Upper lobe of left lung (tissue), 6 donors: ENCODE data around the gene TFB1M. TPM values are rescaled to one million over a fixed set of nuclear protein-coding genes. Genes with fewer than 3 reads are reported as not detected.

Experiments used
- ATAC-seq, 2 donors: fragments of 200-7000 bp; cut with Tn5 transposase; one replicate each; pipeline ENCODE4 v1.9.1; 2022; ENCODE audit warnings: mild to moderate bottlenecking in 2 of 2, moderate library complexity in 2 of 2; ENCODE audit not compliant: low FRiP score in 2 of 2
- DNase-seq, 2 donors: peaks; one replicate each; pipeline ENCODE4 v3.0.0-alpha.2; 2019 to 2020
- H3K27ac ChIP-seq, 4 donors: fragments of 200-600 bp; sonication (generic); one replicate each; pipeline ENCODE4 v1.5.1; 2016 to 2019
- H3K27me3 ChIP-seq, 4 donors: fragments of 200-600 bp; sonication (generic); one replicate each; pipeline ENCODE4 v1.5.1; 2017 to 2019
- H3K36me3 ChIP-seq, 4 donors: fragments of 200-600 bp; sonication (generic); one replicate each; pipeline ENCODE4 v1.5.1; 2016 to 2019
- H3K4me1 ChIP-seq, 4 donors: fragments of 200-600 bp; sonication (generic); one replicate each; pipeline ENCODE4 v1.5.1; 2018 to 2019
- H3K4me3 ChIP-seq, 4 donors: fragments of 200-600 bp; sonication (generic); one replicate each; pipeline ENCODE4 v1.5.1; 2017 to 2019; ENCODE audit warnings: mild to moderate bottlenecking in 2 of 4, moderate library complexity in 1 of 4
- H3K9me3 ChIP-seq, 4 donors: fragments of 200-600 bp; sonication (generic); one replicate each; pipeline ENCODE4 v1.5.1; 2018 to 2019
- CTCF ChIP-seq, 6 experiments: fragments of 450-650 bp in 4 of 6; fragments of 200-600 bp in 2 of 6; sonication (generic) in 2 of 6; IDR thresholded peaks; one replicate each; pipeline ENCODE4 v1.5.1; 2016 to 2019; ENCODE audit warnings: antibody characterized with exemption in 6 of 6
- EP300 ChIP-seq, 4 donors: sonication (generic); formaldehyde crosslinking; IDR thresholded peaks; one replicate each; pipeline ENCODE4 v1.5.1; 2017; ENCODE audit warnings: antibody characterized with exemption in 4 of 4, control low read depth in 2 of 4
- POLR2A ChIP-seq, 4 donors: fragments of 450-650 bp; IDR thresholded peaks; one replicate each; pipeline ENCODE4 v1.5.1; 2016 to 2017; ENCODE audit warnings: antibody characterized with exemption in 4 of 4, mild to moderate bottlenecking in 2 of 4
- POLR2AphosphoS5 ChIP-seq, 2 donors: sonication (generic); formaldehyde crosslinking; IDR thresholded peaks; one replicate each; pipeline ENCODE4 v1.5.1; 2017; ENCODE audit warnings: antibody characterized with exemption in 2 of 2
- WGBS, 2 donors: methylation state at CpG; one replicate each; pipeline ENCODE4 v1.1.5; 2017 to 2018; 5-methylcytosine and 5-hydroxymethylcytosine counted together
- total RNA-seq, 6 donors: library from RNA; depleted of rRNA in 4 of 6; stranded (reverse); fragments of >200 nt in 4 of 6; gene quantifications; one replicate each; pipeline versions ENCODE4 v1.1.0 to v1.2.1, GENCODE V29; 2016 to 2021
- donor health status: DM: no; HTN: no; CAD: no; lungs with moderate emphysema.
- donor health status: DM: no; HTN: yes; CAD: no; lungs with severe emphysema.

Gene TFB1M
- total RNA-seq, 6 donors from 2014 or later = 4.2 to 19.6 (median 15.0) TPM

- Histone ChIP-seq H3K36me3 (peaks cover 0 to 3% (median 0%) of the 10 kb centered on the region in 4 donors), H3K4me3 (no peak overlapping the region), H3K27me3 (no peaks in the 10 kb centered on the region), H3K9me3 (no peaks in the 10 kb centered on the region), H3K4me1 (peaks cover 0 to 5% (median 0%) of the 10 kb centered on the region in 4 donors), H3K27ac (peak overlapping the region in 1 of 4 donors; percentile 17)
- DNase-seq = no peak
- WGBS, 2 donors = 66 to 68% methylated on average over 7 to 10 of the region's 10 CpGs
- TF ChIP-seq POLR2A (IDR thresholded peaks at IDR 0.05) = no peak
- no peak for TF ChIP-seq EP300 (IDR thresholded peaks at IDR 0.05)
- TF ChIP-seq POLR2AphosphoS5 (IDR thresholded peaks at IDR 0.05) = no peak
- TF ChIP-seq CTCF (IDR thresholded peaks at IDR 0.05) = no peak
- no peak for ATAC-seq
Measured at GRCh38 chr6:155275808-155276480, 38.3 kb downstream of the TFB1M start.

- TF ChIP-seq POLR2AphosphoS5 (IDR thresholded peaks at IDR 0.05) (no peak), EP300 (IDR thresholded peaks at IDR 0.05) (no peak), CTCF (IDR thresholded peaks at IDR 0.05) (no peak), POLR2A (IDR thresholded peaks at IDR 0.05) (no peak)
Measured at GRCh38 chr6:155274533-155274932, 39.8 kb downstream of the TFB1M start.

GRCh38 chr6:155274106-155274505, 40.2 kb downstream of the TFB1M start:
- Histone ChIP-seq H3K4me1 (peaks cover 0 to 5% (median 0%) of the 10 kb centered on the region in 4 donors), H3K27ac (no peak overlapping the region)

More at GRCh38 chr6:155274533-155274932, 39.8 kb downstream of the TFB1M start:
- no peak overlapping the region for H3K4me3 ChIP-seq
- H3K9me3 ChIP-seq = no peaks in the 10 kb centered on the region
- DNase-seq (no peak), ATAC-seq (no peak)
- H3K4me1 ChIP-seq = peaks cover 0 to 5% (median 0%) of the 10 kb centered on the region in 4 donors
- no peaks in the 10 kb centered on the region for H3K27me3 ChIP-seq
- H3K36me3 ChIP-seq = peaks cover 0 to 3% (median 0%) of the 10 kb centered on the region in 4 donors
- H3K27ac ChIP-seq = no peak overlapping the region
- 68 to 69% methylated on average over 1 of the region's 1 CpG for WGBS, 2 donors

DNA sequence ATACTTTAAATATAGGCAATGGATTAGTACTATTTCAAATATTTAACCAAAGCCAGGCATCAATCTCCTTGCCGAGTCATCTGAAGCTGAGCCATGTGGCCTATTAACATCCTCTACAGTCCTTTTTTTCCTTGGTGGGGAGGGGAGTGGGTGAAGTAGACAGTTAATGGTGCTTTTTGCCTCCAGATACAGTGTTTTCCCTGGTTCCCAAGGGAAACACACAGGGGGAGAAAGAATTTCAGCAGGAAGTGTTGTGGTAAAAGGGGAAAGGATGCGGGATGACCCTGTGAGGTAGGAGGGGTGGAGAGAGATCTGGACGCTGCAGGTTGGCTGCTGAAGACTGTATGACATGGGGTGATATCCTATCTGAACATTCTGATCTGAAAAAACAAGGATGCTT, 40.9 kb downstream of the TFB1M start:
- H3K4me3 ChIP-seq = no peak overlapping the region
- no peak for TF ChIP-seq EP300 (IDR thresholded peaks at IDR 0.05)
- H3K27ac ChIP-seq = no peak overlapping the region
- no peaks in the 10 kb centered on the region for H3K9me3 ChIP-seq
- ATAC-seq (no peak), DNase-seq (no peak)
- no peaks in the 10 kb centered on the region for H3K27me3 ChIP-seq
- H3K36me3 ChIP-seq = peaks cover 0 to 3% (median 0%) of the 10 kb centered on the region in 4 donors
- peaks cover 0 to 5% (median under 1%) of the 10 kb centered on the region in 4 donors for H3K4me1 ChIP-seq
- WGBS, 2 donors = 51 to 77% methylated on average over 3 of the region's 3 CpGs

More at GRCh38 chr6:155274106-155274505, 40.2 kb downstream of the TFB1M start:
- Histone ChIP-seq H3K4me3 (no peak overlapping the region), H3K9me3 (no peaks in the 10 kb centered on the region), H3K27me3 (no peaks in the 10 kb centered on the region), H3K36me3 (peaks cover 0 to 3% (median 0%) of the 10 kb centered on the region in 4 donors)
- ATAC-seq (no peak), DNase-seq (no peak)
- WGBS, 2 donors = 40 to 69% methylated on average over 2 of the region's 2 CpGs
- no peak for TF ChIP-seq CTCF (IDR thresholded peaks at IDR 0.05)

DNA sequence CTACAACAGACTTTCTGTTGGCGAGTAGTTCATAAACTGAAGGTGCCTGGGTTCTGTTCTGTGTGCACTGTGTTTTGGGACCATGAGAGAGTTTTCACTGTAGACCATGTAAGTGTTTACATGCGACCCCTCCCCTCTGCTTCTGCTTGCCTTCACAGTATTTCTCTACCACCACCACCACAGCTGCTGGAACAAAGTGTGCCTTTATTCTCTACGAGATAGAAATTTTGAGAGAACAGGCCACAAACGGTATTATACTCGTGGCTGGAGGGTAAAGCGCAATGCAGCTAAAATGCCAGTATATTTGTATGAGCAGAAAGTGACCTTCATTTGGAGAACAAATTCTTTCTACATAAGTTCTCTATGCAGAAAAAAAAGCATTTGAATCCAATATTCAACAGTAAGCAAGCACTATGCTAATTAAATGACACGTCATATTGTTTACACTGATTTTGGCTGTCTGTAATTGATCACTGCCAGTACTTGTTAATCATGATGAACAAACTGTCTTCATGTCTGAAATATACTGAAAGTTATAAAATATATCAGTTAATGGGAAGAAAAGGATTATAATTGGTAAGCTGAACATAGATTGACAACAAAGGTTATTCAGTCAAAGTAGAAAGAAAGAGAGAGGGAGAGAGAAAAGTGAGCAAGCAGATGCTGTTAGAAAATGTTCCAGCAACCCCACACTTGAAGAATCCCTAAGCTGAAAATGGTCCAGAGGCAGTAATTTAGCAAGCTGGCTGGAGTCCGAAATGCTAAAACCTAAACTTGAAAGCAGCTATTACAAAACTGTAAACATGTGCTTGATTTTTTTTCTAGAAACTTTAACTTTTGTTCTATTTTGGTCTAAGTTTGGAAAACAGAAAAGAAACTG, 41.7 kb downstream of the TFB1M start:
- Histone ChIP-seq H3K27me3 (no peaks in the 10 kb centered on the region), H3K27ac (no peak overlapping the region), H3K4me3 (no peak overlapping the region), H3K9me3 (no peaks in the 10 kb centered on the region), H3K4me1 (peaks cover 0 to 5% (median 2%) of the 10 kb centered on the region in 4 donors), H3K36me3 (peaks cover 0 to 3% (median 0%) of the 10 kb centered on the region in 4 donors)
- ATAC-seq (no peak), DNase-seq (no peak)
- 88 to 89% methylated on average over 8 of the region's 8 CpGs for WGBS, 2 donors
- no peak for TF ChIP-seq POLR2AphosphoS5 (IDR thresholded peaks at IDR 0.05)
- no peak for TF ChIP-seq POLR2A (IDR thresholded peaks at IDR 0.05)
- no peak for TF ChIP-seq EP300 (IDR thresholded peaks at IDR 0.05)
